Measurements from ENCODE around the gene NPAS3. TPM values are rescaled to one million over a fixed set of nuclear protein-coding genes. Genes with fewer than 3 reads are reported as not detected.

Gene NPAS3
- total RNA-seq, 6 donors from 2014 or later = 0.30 to 0.77 (median 0.59) TPM; not detected in 2

- DNase-seq (no peak), ATAC-seq (ENCODE audit: low FRiP score in 2 of 2) (no peak)
- Histone ChIP-seq H3K36me3 (no peaks in the 10 kb centered on the region), H3K27ac (no peak overlapping the region), H3K27me3 (no peaks in the 10 kb centered on the region), H3K4me1 (no peaks in the 10 kb centered on the region), H3K4me3 (no peak overlapping the region), H3K9me3 (no peaks in the 10 kb centered on the region)
- 62 to 72% methylated on average over 5 of the region's 5 CpGs for WGBS, 2 donors
- TF ChIP-seq EP300 (IDR thresholded peaks at IDR 0.05) (no peak), POLR2AphosphoS5 (IDR thresholded peaks at IDR 0.05) (no peak), POLR2A (IDR thresholded peaks at IDR 0.05) (no peak), CTCF (IDR thresholded peaks at IDR 0.05) (no peak)
Observed at GRCh38 chr14:33206981-33207380, 268.3 kb downstream of the NPAS3 start.

DNA sequence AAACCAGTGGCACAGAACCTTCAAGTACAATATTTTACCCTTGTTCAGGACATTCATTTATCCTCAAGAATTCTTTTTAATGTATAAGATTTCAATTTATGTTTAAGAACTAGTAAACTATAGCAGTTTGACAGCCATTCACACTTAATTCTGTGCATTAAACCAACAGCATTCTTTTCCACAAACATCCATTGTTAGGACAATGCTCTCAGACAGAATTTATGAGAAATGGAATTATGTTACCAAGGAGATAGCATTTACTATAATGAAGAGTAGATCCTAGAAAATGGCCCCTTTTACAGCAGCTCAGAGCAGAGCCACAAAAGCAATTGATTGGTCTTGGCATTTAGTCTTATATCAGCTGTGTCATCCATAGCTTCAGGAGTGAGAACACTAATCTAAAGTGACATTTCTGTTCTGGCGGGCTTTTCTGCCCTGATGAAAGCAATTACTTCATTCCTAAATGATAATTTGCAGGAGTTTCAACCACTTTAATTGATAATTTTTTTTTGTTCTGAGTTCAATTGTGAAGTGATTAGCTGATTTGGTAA is 268.9 kb downstream of the NPAS3 start:
- Histone ChIP-seq H3K4me3 (no peak overlapping the region), H3K36me3 (no peaks in the 10 kb centered on the region), H3K4me1 (no peaks in the 10 kb centered on the region), H3K27ac (no peak overlapping the region), H3K27me3 (no peaks in the 10 kb centered on the region), H3K9me3 (no peaks in the 10 kb centered on the region)
- TF ChIP-seq POLR2A (IDR thresholded peaks at IDR 0.05) = no peak
- no peak for TF ChIP-seq POLR2AphosphoS5 (IDR thresholded peaks at IDR 0.05)
- no peak for TF ChIP-seq CTCF (IDR thresholded peaks at IDR 0.05)
- no peak for TF ChIP-seq EP300 (IDR thresholded peaks at IDR 0.05)
- ATAC-seq (ENCODE audit: low FRiP score in 2 of 2) (no peak), DNase-seq (no peak)
- 93 to 96% methylated on average over 1 of the region's 1 CpG for WGBS, 2 donors

DNA sequence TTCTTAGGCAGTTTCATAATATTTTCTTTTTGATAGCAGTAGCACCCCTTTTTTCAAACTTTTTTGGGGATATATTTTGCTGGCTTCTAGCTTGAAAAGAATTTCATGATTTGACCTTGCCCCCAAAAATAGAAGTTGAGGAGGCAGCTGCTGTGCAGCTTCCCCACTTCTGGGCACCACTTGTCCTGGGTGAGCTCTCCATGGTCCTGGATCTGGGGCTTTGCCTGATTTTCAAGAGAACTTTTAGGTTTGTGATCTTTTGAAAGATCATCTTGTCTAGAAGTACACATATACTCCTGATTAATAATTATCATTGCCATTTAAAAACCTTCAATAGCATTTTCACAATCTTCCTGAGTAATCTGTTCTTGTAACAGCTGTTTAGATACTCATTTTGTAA is 271.6 kb downstream of the NPAS3 start:
- no peaks in the 10 kb centered on the region for H3K27me3 ChIP-seq
- TF ChIP-seq EP300 (IDR thresholded peaks at IDR 0.05) (no peak), CTCF (IDR thresholded peaks at IDR 0.05) (no peak), POLR2A (IDR thresholded peaks at IDR 0.05) (no peak), POLR2AphosphoS5 (IDR thresholded peaks at IDR 0.05) (no peak)
- no peak overlapping the region for H3K4me3 ChIP-seq
- DNase-seq (no peak), ATAC-seq (ENCODE audit: low FRiP score in 2 of 2) (no peak)
- H3K4me1 ChIP-seq = no peaks in the 10 kb centered on the region
- H3K27ac ChIP-seq = no peak overlapping the region
- no peaks in the 10 kb centered on the region for H3K36me3 ChIP-seq
- H3K9me3 ChIP-seq = no peaks in the 10 kb centered on the region

DNA sequence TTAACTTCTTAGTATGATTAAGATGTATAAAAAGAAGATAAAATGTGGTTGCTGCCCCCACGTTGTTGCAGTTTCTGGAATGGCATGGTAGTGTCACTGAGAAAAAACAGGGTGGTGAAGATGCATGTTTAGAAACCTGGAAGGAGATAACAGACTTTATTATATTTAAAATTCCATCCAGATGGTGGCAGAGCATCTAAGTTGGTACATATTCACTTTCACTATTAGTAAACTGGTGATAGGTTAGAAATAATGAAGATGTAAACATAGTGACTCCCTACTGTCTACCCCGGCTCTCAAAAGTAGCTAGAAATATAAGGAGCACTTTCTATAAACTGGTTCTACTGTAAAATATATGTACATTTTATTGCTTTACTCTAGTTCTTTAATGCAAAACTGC is 279.3 kb downstream of the NPAS3 start:
- no peaks in the 10 kb centered on the region for H3K4me1 ChIP-seq
- no peaks in the 10 kb centered on the region for H3K36me3 ChIP-seq
- ATAC-seq (ENCODE audit: low FRiP score in 2 of 2) (no peak), DNase-seq (no peak)
- 50 to 71% methylated on average over 2 of the region's 2 CpGs for WGBS, 2 donors
- no peaks in the 10 kb centered on the region for H3K27me3 ChIP-seq
- no peak for TF ChIP-seq EP300 (IDR thresholded peaks at IDR 0.05)
- no peak for TF ChIP-seq CTCF (IDR thresholded peaks at IDR 0.05)
- TF ChIP-seq POLR2A (IDR thresholded peaks at IDR 0.05) = no peak
- no peak for TF ChIP-seq POLR2AphosphoS5 (IDR thresholded peaks at IDR 0.05)
- H3K4me3 ChIP-seq = no peak overlapping the region
- H3K27ac ChIP-seq = no peak overlapping the region
- no peaks in the 10 kb centered on the region for H3K9me3 ChIP-seq

DNA sequence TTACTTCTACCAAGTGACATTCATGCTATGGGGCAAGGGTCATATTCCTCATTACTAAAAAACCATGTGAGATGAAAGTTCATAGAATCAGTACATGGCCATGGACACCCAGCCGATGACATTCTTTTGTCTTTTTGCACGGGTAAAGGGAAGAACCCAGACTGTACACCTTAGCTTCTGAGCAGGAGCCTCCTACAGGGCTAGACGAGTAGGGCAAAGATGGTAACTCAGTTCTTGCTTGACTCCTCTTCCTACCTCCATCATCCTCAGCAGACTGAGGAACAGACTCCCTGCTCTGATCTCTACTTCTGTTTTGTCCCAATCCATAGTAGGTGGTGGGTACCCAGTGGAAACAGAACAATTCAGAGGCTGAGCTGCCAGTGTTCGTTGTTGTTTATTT is 281.3 kb downstream of the NPAS3 start:
- H3K36me3 ChIP-seq = no peaks in the 10 kb centered on the region
- TF ChIP-seq POLR2A (IDR thresholded peaks at IDR 0.05) (no peak), EP300 (IDR thresholded peaks at IDR 0.05) (no peak), CTCF (IDR thresholded peaks at IDR 0.05) (no peak), POLR2AphosphoS5 (IDR thresholded peaks at IDR 0.05) (no peak)
- no peaks in the 10 kb centered on the region for H3K9me3 ChIP-seq
- DNase-seq (no peak), ATAC-seq (ENCODE audit: low FRiP score in 2 of 2) (no peak)
- H3K4me1 ChIP-seq = no peaks in the 10 kb centered on the region
- no peak overlapping the region for H3K4me3 ChIP-seq
- no peaks in the 10 kb centered on the region for H3K27me3 ChIP-seq
- 83 to 85% methylated on average over 4 of the region's 4 CpGs for whole genome bisulfite sequencing, 2 donors
- H3K27ac ChIP-seq = no peak overlapping the region
